Heart right ventricle (tissue), 16 donors: ENCODE measurements around the gene DIAPH3. TPM values are rescaled to one million over a fixed set of nuclear protein-coding genes. Genes with fewer than 3 reads are reported as not detected.

ENCODE experiments used
- ATAC-seq, 8 donors: fragments of 200-7000 bp; cut with Tn5 transposase; one replicate each; pipeline ENCODE4 v1.9.1; 2020; ENCODE audit warnings: mild to moderate bottlenecking in 8 of 8, moderate library complexity in 8 of 8, moderate number of reproducible peaks in 1 of 8
- DNase-seq, 2 donors: peaks; one replicate each; pipeline ENCODE4 v3.0.0-alpha.2; 2020
- H3K27ac ChIP-seq, 10 donors: fragments of 200-600 bp; sonication (generic) in 2 of 10; one replicate each; pipeline versions ENCODE4 v1.5.0 to v1.8.0; 2020 to 2022; ENCODE audit warnings: mild to moderate bottlenecking in 3 of 10
- H3K27me3 ChIP-seq, 7 donors: fragments of 200-600 bp; one replicate each; pipeline ENCODE4 v1.8.0; 2021 to 2022; ENCODE audit warnings: mild to moderate bottlenecking in 2 of 7
- H3K36me3 ChIP-seq, 9 donors: fragments of 200-600 bp; sonication (generic) in 1 of 9; one replicate each; pipeline versions ENCODE4 v1.5.0 to v1.8.0; 2020 to 2022; ENCODE audit warnings: mild to moderate bottlenecking in 2 of 9
- H3K4me1 ChIP-seq, 9 donors: fragments of 200-600 bp; sonication (generic) in 1 of 9; one replicate each; pipeline versions ENCODE4 v1.5.0 to v1.8.0; 2020 to 2022; ENCODE audit warnings: mild to moderate bottlenecking in 4 of 9
- H3K4me3 ChIP-seq, 10 donors: fragments of 200-600 bp; sonication (generic) in 2 of 10; one replicate each; pipeline versions ENCODE4 v1.5.0 to v1.8.0; 2020 to 2022; ENCODE audit warnings: mild to moderate bottlenecking in 7 of 10, moderate library complexity in 2 of 10
- H3K9me3 ChIP-seq, 11 donors: fragments of 200-600 bp in 10 of 11; sonication (generic) in 2 of 11; one replicate each; pipeline versions ENCODE4 v1.5.0 to v1.8.0; 2013 to 2022; ENCODE audit warnings: mild to moderate bottlenecking in 2 of 11, control low read depth in 1 of 11, moderate library complexity in 1 of 11
- CTCF ChIP-seq, 9 donors: fragments of 200-600 bp; sonication (generic) in 2 of 9; IDR thresholded peaks; one replicate each; pipeline versions ENCODE4 v1.5.0 to v1.8.0; 2021 to 2022; ENCODE audit warnings: antibody characterized with exemption in 9 of 9, mild to moderate bottlenecking in 5 of 9, moderate library complexity in 1 of 9
- WGBS, 2 donors: extraction: QIAGEN DNeasy Blood & Tissue Kit; methylation state at CpG; one replicate each; pipeline ENCODE4 v1.1.7; 2013; ENCODE audit warnings: inconsistent platforms in 1 of 2; 5-methylcytosine and 5-hydroxymethylcytosine counted together
- intact Hi-C, 10 donors: fragments of 100-400 bp; cut with DNase I; formaldehyde crosslinking; loops; one replicate each; pipeline versions ENCODE4 v1.11.1 to v1.14.2; 2022
- polyA plus RNA-seq, 2 donors: library from polyadenylated mRNA; stranded (reverse); fragments of 200-250 nt; gene quantifications; one replicate each; pipeline ENCODE4 v1.2.3, GENCODE V29; 2013
- total RNA-seq, 10 donors: library from RNA; stranded (reverse); fragmentation: NEBNext Ultra II Directional in 3 of 10; extraction: Animal tissue kit (Norgen Biotek cat#: 25700) in 3 of 10; gene quantifications; one replicate each; pipeline versions ENCODE4 v1.2.1 to v1.2.4, GENCODE V29; 2021 to 2023
- donor health status: Arrhythmogenic right ventricular cardiomyopathy.
- donor health status: ischemic (EF 13 %, LVEDD 7.1; RV severe dilation, severe dysfunction).
- donor health status: healthy with polysubstance abuse.
- donor health status: DM: no; HTN: yes; CAD: no.
- donor health status: DM: no; HTN: no; CAD: no.
- donor health status: ischemic (EF 25% LVEDD 6.9; RV normal size, moderate dysfunction).
- donor health status: ischemic (EF 25% LVEDD 5.7; RV mildly dilated, moderate dysfunction).
- donor health status: healthy.
- donor health status: DM: yes; HTN: yes; CAD: no.
- donor health status: Ischemic cardiomyopathy.
- donor health status: ischemic (EF 35%, LVEDD 5.7; RV mildly dilated, moderate dysfunction).
- donor health status: nonischemic (EF 11% LVEDD 7.7; RV severe dilation, severe dysfunction).
- donor health status: DM: yes; HTN: yes; CAD: no.
- donor health status: PGD.
- donor health status: ischemic (EF 29% LVEDD 5.4; RV normal size, mild dysfunction).
- donor health status: nonischemic (EF 23%, LVEDD 6.1; RV moderate dilation, normal function).

The DIAPH3 gene
- total and polyA plus RNA-seq, 12 donors: 0.04 to 2.2 (median 0.19) TPM

GRCh38 chr13:59891053-59891452 lies 272.7 kb downstream of the DIAPH3 start:
- intact Hi-C loops: no loop called here
- H3K36me3 ChIP-seq: no peaks in the 10 kb centered on the region
- no peaks in the 10 kb centered on the region for H3K9me3 ChIP-seq
- ATAC-seq (no peak), DNase-seq (no peak)
- TF ChIP-seq CTCF (IDR thresholded peaks at IDR 0.05): no peak
- no peak overlapping the region for H3K4me3 ChIP-seq
- no peak overlapping the region for H3K27ac ChIP-seq
- H3K27me3 ChIP-seq: no peaks in the 10 kb centered on the region
- H3K4me1 ChIP-seq: no peaks in the 10 kb centered on the region

DNA sequence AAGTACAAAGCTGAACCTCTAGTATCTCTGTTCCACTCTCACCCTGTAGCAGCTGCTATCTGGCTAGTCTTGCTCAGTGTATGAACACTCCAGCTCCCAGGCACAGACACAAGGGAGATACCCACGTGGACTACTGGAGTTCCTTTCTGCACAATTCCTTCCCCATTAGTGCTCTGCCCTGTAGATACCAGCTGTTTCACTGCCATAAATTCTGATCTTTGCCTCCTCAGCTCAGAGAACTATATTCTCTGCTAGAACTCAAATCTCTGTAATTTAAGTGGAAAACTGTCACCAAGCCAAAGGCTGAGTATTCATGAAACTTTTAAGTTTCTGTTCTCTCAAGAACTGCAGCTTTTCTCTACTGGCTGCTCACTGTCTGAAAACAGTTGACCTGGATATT lies 273.7 kb downstream of the DIAPH3 start:
- ATAC-seq (no peak), DNase-seq (no peak)
- Histone ChIP-seq H3K36me3 (no peaks in the 10 kb centered on the region), H3K27me3 (no peaks in the 10 kb centered on the region), H3K9me3 (no peaks in the 10 kb centered on the region), H3K4me3 (no peak overlapping the region), H3K4me1 (no peaks in the 10 kb centered on the region), H3K27ac (no peak overlapping the region)
- 29 to 49% methylated on average over 1 of the region's 1 CpG for WGBS, 2 donors
- intact Hi-C loops: no loop called here
- no peak for TF ChIP-seq CTCF (IDR thresholded peaks at IDR 0.05)

DNA sequence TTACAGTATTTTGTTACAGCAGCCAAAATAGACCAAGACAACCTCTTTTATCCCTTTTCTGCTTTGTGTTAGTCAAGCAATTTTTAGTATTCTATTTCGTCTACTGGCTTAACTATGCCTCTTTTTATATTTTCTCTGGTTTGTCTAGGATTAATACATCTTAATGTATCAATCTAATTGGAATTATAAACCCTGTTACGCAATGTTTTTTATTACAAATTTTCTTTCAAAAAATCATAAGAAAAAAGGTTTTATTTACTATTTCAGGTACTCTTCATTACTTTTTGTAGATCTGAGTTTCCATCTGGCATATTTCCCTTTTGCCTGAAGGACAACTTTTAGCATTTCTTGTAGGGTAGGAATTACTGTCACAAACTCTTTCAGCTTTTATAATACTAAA lies 275.3 kb downstream of the DIAPH3 start:
- no peak for DNase-seq
- Histone ChIP-seq H3K9me3 (no peaks in the 10 kb centered on the region), H3K4me1 (no peaks in the 10 kb centered on the region), H3K27me3 (no peaks in the 10 kb centered on the region), H3K4me3 (no peak overlapping the region), H3K27ac (no peak overlapping the region), H3K36me3 (no peaks in the 10 kb centered on the region)
- no peak for TF ChIP-seq CTCF (IDR thresholded peaks at IDR 0.05)
- intact Hi-C loops: no loop called here
- 97 to 98% methylated on average over 2 of the region's 2 CpGs for WGBS, 2 donors
- no peak for ATAC-seq

DNA sequence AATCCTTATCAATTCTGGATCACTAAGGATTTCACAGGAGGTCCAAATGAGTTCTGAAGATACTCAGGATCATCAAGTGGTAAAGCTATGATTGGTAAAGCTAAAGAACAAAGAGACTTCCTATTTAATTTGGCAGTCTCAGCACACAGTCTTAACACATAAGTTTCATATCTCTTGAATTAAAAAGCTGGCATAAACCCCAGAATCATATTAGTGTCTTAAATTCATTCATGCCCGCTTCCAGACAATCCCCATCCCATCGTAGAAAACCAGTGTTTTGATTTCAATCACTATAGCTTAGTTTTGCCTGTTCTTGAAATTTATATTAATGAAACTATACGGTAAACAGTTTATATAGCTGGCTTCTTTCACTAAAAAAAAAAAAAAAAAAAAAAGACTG lies 278.7 kb downstream of the DIAPH3 start:
- no peaks in the 10 kb centered on the region for H3K36me3 ChIP-seq
- H3K27ac ChIP-seq: no peak overlapping the region
- no peaks in the 10 kb centered on the region for H3K9me3 ChIP-seq
- H3K4me3 ChIP-seq: no peak overlapping the region
- intact Hi-C loops: no loop called here
- no peak for TF ChIP-seq CTCF (IDR thresholded peaks at IDR 0.05)
- no peaks in the 10 kb centered on the region for H3K4me1 ChIP-seq
- no peaks in the 10 kb centered on the region for H3K27me3 ChIP-seq
- DNase-seq (no peak), ATAC-seq (no peak)
- 71 to 73% methylated on average over 3 of the region's 3 CpGs for WGBS, 2 donors

DNA sequence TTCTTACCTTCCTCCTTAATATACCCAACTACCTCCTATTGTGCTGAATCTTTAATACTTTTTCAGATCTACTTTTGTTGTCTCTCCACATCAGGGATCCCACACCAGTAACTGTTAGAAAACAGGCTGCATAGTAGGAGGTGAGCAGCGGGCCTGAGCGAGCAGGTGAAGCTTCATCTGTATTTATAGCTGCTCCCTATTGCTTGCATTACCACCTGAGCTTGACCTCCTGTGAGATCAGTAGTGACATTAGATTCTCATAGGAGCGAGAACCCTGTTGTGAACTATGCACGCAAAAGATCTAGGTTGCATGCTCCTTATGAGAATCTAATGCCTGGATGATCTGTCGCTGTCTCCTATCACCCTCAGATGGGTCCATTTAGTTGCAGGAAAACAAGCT lies 279.8 kb downstream of the DIAPH3 start:
- no peak for TF ChIP-seq CTCF (IDR thresholded peaks at IDR 0.05)
- Histone ChIP-seq H3K36me3 (no peaks in the 10 kb centered on the region), H3K27ac (no peak overlapping the region), H3K9me3 (no peaks in the 10 kb centered on the region), H3K4me1 (no peaks in the 10 kb centered on the region), H3K4me3 (no peak overlapping the region), H3K27me3 (no peaks in the 10 kb centered on the region)
- WGBS, 2 donors: 96 to 100% methylated on average over 5 of the region's 5 CpGs
- DNase-seq (no peak), ATAC-seq (no peak)
- intact Hi-C loops: no loop called here
